Left hindlimb (tissue), 1 donor: Measurements from ENCODE around the gene CTNND1.
"Not testable (repeated sequence)": the region's sequence is repeated elsewhere in the genome, so short reads cannot be mapped to it uniquely, and the experiment has no call there.

ENCODE experiments used
- DNase-seq: peaks from one replicate; pipeline ENCODE4 v3.0.0-alpha.2; 2018

CTNND1 gene

GRCh38 chr11:57798905-57799559 lies 37.4 kb downstream of the CTNND1 start:
- no peak for DNase-seq

DNA sequence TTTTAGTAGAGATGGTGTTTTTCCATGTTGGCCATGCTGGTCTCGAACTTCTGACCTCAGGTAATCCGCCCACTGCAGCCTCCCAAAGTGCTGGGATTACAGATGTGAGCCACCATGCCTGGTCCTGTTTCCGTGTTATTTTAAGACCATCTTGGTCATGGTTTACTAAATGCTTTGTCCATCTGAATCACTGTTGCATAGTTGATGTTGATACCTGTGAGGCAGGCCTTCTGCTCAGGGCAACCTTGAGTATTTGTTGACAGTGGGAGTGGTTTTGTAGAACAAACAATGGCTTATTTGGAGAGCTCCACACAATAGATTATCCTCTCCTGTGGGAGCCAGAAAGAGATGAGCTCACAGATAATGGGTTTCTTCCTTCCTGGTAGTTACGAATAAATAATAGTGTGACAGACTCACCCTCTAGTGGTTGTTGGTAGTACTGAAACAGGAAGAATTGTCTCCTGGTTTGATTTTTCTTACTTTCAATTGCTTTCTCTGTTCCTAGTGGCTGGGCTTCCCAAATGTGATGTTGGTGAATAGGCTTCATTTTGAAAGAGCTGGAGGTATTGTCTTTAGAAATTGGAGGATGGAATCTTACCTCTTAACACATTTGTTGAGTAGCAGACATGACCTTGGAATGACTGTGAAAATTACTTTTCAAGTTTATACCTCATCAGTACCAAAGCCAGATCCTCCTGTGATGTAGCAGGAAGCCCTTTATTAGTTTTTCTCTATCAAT lies 39.0 kb downstream of the CTNND1 start:
- no peak for DNase-seq

GRCh38 chr11:57801183-57801485 lies 39.5 kb downstream of the CTNND1 start:
- no peak for DNase-seq

DNA sequence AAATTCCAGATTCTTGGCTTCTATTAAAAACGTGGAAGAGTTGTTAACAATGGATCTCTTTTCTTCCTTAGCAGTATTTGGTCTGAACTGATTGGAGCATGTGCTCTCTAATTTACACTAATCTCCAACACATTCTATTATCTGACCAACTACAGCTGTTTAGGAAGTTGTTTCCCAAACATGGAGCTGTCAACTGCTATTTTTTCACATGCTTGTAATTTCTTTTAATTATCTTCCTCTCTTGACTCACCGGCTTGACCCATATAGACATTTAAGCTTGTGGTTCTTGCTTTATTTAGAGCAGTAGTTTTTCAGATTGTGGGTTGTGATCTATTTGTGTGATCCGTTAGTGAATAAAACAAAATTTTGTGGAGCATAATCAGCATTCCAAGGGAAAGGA lies 40.8 kb downstream of the CTNND1 start:
- DNase-seq: no peak

- DNase-seq: no peak
Observed at GRCh38 chr11:57804466-57804865, 42.9 kb downstream of the CTNND1 start.

DNA sequence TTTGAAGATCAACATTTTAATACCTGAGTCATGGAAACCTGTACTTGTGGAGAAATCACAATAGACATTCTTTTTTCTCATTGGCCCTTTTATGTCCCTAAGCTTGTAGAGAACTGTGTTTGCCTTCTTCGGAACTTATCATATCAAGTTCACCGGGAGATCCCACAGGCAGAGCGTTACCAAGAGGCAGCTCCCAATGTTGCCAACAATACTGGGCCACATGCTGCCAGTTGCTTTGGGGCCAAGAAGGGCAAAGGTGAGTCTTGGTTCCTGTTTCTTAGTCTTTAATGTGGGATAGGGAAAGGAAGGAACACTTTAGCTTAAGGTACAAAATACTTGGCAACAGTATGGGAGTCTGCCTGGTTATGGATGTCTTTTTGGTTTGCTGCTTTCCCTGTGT lies 44.2 kb downstream of the CTNND1 start:
- no peak for DNase-seq

DNA sequence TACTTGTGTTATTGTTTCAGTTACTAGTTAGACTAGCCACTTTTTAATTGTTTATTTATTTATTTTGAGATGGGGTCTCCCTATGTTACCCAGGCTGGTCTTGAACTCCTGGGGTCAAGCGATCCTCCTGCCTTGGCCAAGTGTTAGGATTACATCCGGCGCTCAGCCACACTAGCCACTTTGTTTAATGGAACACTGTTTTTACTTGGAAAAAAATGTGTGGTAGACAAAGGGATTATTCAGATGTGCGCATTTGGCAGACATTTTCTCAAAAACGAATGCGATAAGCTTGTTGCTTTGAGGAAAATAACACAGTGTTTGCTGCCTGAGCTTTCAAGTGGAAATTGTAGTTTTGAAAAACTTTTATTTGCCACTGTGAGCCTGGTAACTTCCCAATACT lies 51.0 kb downstream of the CTNND1 start:
- no peak for DNase-seq

- no peak for DNase-seq
Observed at GRCh38 chr11:57815476-57815875, 53.9 kb downstream of the CTNND1 start.

DNA sequence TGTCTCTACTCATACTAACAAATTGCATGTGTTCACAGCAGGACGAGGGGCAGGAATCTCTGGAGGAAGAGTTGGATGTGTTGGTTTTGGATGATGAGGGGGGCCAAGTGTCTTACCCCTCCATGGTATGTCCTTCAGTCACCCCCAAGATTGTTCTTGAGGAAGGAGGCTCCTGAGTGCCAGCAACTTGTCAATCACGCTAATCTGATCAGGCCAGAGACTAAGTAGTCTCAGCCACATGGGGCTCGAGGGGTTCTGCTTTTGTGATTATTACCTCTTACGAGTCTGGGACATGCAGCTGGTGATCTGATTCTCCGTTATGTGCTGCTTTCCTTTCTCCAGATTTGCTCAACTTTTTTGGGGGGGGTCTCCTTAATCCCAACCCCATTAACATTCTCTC lies 54.3 kb downstream of the CTNND1 start:
- DNase-seq: no peak

GRCh38 chr11:57818812-57819211 lies 57.2 kb downstream of the CTNND1 start:
- no peak for DNase-seq

GRCh38 chr11:57819252-57819979 lies 57.8 kb downstream of the CTNND1 start:
- DNase-seq: no peak

GRCh38 chr11:57823859-57824258 lies 62.3 kb downstream of the CTNND1 start:
- DNase-seq: no peak

DNA sequence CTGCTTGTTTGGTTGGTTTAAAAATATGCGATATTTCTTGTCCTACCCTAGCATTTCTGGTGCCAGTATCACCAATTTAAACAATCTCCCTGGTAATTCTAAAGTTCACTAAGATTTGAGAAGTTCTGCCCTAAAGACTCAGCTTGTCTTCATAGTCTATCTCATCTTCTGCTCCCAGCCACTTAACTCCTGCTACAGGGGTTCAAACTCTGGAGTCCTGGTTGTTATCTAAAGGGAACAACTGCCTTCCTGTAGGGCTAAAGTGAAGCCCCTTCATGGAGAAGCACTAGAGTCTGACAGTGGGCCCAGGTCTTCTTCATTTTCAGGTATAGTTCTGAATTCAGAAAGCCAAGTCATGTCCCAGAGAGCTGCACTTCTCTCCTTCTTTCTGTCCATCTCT lies 73.2 kb downstream of the CTNND1 start:
- no peak for DNase-seq

DNA sequence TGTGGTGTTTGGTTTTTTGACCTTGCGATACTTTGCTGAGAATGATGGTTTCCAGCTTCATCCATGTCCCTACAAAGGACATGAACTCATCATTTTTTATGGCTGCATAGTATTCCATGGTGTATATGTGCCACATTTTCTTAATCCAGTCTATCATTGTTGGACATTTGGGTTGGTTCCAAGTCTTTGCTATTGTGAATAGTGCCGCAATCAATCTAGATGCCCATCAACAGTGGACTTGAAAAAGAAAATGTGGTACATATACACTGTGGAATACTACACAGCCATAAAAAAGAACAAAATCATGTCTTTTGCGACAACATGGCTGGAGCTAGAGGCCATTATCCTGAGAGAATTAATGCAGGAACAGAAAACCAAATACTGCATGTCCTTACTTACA lies 77.0 kb downstream of the CTNND1 start:
- not testable (repeated sequence) for DNase-seq

GRCh38 chr11:57842873-57843272 lies 81.3 kb downstream of the CTNND1 start:
- no peak for DNase-seq

- no peak for DNase-seq
Observed at GRCh38 chr11:57867966-57868365, 106.4 kb downstream of the CTNND1 start.

- DNase-seq: no peak
Observed at GRCh38 chr11:57868491-57868890, 106.9 kb downstream of the CTNND1 start.
